ENCODE measurements around the gene NEK4.
A peak's percentile ranks its signal among the peaks of the same experiment; 100 is the strongest.

The NEK4 gene

GRCh38 chr3:52770496-52771333 is at the start of gene NEK4:
NEK4 (minus strand) TSS chr3:52770940; CDS start chr3:52770746, 194 bp downstream.
- DNase-seq (ENCODE audit: low read depth, low spot score) = peak; percentile 95

- peak; percentile 38 for DNase-seq (ENCODE audit: low read depth, low spot score)
Measured at GRCh38 chr3:52819936-52820335, 49.2 kb upstream of the NEK4 start.

- DNase-seq (ENCODE audit: low read depth, low spot score) = no peak
Measured at GRCh38 chr3:52817860-52818259, 47.1 kb upstream of the NEK4 start.

- DNase-seq (ENCODE audit: low read depth, low spot score) = no peak
Measured at GRCh38 chr3:52817221-52817620, 46.5 kb upstream of the NEK4 start.

- DNase-seq (ENCODE audit: low read depth, low spot score) = no peak
Measured at GRCh38 chr3:52816654-52817053, 45.9 kb upstream of the NEK4 start.

DNA sequence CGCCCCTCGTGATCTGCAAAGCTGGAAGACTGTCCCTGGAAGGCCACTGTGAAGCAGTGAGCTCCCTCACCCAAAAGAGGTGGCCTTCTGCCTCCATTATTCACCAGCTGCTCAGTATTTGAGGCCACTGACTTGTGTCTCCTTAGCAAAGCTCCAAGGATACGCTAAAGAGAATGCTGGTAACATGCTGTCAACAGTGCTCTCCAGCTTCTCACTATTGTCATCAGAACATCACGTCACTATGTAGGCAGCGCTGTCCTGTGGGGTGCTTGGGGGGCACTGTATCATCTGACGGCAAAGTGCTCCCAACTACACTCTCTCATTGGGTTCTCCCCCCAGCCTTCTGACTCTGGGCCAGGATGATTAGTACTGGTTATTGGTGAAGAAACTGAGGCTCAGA is 45.5 kb upstream of the NEK4 start:
- no peak for DNase-seq (ENCODE audit: low read depth, low spot score)

GRCh38 chr3:52813810-52814209 is 43.1 kb upstream of the NEK4 start:
- DNase-seq (ENCODE audit: low read depth, low spot score) = no peak

DNA sequence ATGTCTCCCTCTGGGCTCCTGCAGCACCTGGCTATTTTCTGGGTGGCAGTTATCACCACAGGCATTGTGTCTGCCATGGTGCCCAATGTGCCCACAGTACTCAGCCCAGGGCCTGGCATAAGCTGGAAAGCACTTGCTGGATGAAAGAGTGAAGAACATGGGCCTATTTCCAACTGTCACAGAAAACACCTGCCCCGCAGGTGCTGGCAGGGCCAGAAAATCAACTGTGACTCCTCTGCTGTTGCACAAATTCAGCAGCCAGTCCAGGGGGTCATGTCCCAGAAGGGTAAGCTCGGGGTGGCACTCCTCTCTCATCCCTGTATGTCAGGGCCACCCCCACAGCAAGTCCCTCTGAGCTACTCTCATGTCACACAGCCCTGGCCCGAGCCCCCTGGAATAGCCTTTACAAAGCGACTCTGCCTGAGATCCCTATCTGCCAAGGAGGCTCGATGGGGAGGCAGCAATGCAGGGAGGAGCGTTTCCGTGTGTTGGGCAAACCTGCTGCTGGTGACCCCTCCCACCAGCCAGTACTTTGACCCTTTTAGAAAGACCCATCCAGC is 40.8 kb upstream of the NEK4 start:
- DNase-seq (ENCODE audit: low read depth, low spot score) = no peak

DNA sequence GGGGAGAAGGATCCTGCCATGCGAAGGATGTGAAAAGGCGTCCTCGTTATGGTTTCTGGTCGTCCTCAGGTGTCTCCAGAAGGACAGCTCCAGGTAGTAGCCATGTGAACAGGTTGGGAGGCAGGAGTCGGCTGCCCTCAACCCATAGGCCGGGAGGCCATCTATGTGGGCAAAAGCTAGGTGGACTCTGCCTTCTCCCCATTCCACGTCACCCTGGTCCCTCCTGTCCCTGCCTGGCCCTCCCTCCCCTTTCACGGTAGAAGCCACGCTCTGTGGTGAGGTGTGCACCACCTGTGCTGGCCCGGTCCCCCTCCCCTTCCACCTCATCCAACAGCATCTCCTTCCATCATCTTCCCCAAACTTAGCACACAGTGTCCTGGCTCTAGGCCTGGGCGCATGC is 40.2 kb upstream of the NEK4 start:
- no peak for DNase-seq (ENCODE audit: low read depth, low spot score)

- DNase-seq (ENCODE audit: low read depth, low spot score) = no peak
Measured at GRCh38 chr3:52809662-52810377, 39.1 kb upstream of the NEK4 start.

DNA sequence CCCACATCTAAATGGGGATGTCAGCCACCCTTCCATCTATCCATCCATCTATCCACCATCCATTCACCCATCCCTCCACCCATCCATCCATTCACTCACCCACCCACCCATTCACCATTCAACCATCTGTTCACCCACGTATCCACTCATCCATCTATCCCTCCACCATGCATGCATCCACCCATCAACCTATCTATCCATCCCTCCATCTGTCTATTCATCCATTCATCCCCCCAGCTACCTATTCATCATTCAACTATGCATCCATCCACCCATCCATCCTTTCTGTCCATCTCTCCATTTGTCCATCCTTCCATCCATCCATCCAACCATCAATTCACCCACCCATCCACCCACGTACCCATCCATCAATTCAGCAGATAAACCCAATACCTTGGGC is 38.4 kb upstream of the NEK4 start:
- no peak for DNase-seq (ENCODE audit: low read depth, low spot score)

DNA sequence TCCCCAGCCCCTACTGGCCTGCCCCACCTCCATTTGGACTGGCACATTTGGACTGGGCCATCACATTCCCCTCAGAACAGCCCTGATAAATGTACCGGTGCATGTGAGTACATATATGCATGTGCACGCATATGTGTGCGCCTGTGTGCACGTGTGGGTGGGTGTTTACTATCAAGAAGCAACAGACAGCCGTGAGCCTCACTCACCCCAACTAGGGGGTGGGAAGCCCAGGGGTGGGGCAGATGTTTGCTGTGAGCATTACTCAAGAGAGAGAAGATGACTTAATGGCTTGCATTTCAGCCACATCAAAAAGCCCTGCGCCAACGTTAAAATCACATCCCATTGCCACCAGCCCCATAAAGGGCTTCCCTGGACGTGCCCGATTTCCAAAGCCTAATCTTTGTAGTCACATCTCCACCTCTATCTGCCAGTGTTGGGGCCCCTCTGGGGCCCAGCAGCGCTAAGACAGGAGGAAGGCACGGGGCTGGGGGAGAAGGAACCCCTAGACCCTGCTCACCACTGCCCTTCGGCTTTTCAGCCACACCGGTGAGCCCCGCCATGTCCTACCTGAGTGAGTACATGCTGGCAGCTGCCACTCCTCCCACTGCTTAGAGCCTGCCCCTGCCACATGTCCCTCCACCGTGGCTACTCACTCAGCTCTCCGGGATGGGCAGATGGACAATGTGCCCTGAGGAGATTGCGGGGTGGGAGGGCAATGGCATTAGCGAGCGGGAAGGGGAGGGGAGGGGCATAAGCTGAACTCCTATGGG is 34.7 kb upstream of the NEK4 start:
- DNase-seq (ENCODE audit: low read depth, low spot score) = no peak

DNA sequence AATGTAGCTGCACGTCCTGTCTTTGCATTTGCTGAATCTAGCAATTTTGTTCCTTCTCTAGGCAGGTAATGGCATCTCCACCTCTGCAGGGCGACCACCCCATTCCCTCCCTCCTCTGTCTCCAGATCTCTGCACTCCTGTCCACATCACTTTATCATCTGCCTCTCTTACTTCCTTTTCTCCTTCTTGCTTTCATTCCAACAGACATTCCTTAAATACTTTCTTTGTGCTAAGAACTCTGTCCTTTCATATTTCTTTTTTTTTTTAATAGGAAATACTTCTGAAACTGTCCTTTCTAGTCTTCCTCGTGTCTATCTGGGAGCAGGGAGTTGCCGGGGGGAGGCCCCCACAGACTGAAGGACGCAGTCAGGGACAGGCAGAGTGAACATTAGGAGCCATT is 31.1 kb upstream of the NEK4 start:
- DNase-seq (ENCODE audit: low read depth, low spot score) = no peak

DNA sequence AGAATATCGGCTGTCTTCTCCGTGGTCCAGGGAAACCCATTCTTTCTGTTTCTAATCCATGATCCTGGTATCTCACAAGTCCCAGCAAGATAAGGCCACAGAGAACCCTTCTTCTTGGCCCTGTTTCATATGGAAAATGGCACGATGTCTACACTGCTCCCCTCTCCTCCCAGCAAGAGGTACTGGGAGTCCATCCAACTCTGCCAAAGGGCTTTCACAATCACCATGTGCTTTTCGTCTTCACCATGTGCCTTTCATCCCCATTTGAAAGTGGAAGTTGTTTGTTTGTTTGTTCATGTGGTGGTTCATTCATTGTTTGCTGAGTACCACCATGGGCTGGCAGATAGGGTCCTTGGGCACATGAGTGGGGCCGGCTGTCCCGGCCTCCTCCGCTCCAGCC is 29.3 kb upstream of the NEK4 start:
- no peak for DNase-seq (ENCODE audit: low read depth, low spot score)

DNA sequence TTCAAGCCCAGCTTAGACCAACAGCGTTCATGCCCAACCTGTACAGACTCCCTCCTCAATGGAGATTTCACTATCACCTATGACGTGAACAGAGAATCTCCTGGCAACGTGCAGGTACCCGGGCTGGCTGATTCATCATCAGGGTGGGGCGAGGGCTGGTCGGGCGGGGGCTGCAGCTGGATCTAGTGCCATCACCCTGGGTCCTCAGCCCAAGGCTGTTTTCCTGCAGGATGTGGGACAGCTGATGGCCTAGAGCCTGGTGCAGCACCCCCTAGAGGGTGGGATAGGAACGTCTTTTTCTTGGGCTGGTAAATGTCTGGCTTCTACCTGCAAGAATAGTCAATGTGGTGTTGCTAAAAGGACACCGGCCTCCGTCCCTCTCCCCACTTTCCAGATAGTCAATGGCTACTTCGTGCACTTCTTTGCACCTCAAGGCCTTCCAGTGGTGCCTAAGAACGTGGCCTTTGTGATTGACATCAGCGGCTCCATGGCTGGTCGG is 28.3 kb upstream of the NEK4 start:
- peak; percentile 71 for DNase-seq (ENCODE audit: low read depth, low spot score)

GRCh38 chr3:52798376-52798977 is 27.7 kb upstream of the NEK4 start:
- DNase-seq (ENCODE audit: low read depth, low spot score) = no peak

DNA sequence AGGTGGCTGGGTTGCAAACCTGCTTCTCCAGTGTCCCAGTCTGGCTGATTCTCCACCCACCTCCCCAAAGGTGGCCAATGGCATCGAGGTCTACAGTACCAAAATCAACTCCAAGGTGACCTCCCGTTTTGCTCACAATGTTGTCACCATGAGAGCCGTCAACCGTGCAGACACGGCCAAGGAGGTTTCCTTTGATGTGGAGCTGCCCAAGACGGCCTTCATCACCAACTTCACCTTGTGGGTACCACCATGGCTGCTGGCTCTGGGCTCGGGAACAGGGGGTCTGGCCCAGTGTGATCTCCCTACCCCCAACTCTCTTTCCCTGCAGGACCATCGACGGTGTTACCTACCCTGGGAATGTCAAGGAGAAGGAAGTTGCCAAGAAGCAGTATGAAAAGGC is 25.7 kb upstream of the NEK4 start:
- DNase-seq (ENCODE audit: low read depth, low spot score) = no peak

- DNase-seq (ENCODE audit: low read depth, low spot score) = no peak
Measured at GRCh38 chr3:52795298-52795900, 24.7 kb upstream of the NEK4 start.

DNA sequence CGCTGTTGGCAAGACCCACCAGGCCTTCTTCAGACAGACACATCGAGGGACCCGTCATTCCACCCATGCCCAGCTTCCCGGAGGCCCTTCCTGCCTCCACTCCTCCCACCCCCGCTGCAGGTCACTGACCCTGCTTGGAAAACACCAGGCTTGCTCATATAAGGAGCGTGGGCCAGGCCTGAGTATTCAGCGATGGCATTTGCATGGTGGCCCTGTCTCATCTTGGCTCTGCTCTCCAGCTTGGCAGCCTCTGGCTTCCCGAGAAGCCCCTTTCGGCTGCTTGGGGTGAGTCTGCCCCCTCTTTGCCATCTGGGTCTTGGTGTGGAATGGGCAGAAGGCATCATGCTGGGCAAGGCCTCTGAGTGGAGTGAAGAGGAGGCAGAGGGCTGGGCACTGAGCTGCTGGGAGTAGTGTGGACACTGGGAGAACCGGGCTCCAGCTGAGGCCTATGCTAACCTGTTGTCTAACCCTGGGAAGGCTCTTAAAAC is 23.9 kb upstream of the NEK4 start, which contains the start of gene ITIH3:
TSS of gene ITIH3 (plus strand) at position 185 of the 488 bp plus-strand sequence. CDS start at position 193, 8 bp downstream.
- DNase-seq (ENCODE audit: low read depth, low spot score) = no peak

- DNase-seq (ENCODE audit: low read depth, low spot score) = no peak
Measured at GRCh38 chr3:52793702-52794611, 23.2 kb upstream of the NEK4 start.
